Type B pancreatic cell (in vitro differentiated cells): Measurements from ENCODE around the gene DCTN3. TPM values are rescaled to one million over a fixed set of nuclear protein-coding genes. Genes with fewer than 3 reads are reported as not detected.

Experiments
- DNase-seq: peaks from one replicate; pipeline ENCODE4 v3.0.0; 2021; ENCODE audit warnings: mixed read lengths; ENCODE audit not compliant: unreplicated experiment; ENCODE audit errors: extremely low spot score
- H3K27ac Mint-ChIP-seq: 2 replicates; pipeline ENCODE4 v1.8.0; 2021; ENCODE audit warnings: mild to moderate bottlenecking, mixed read lengths
- H3K27me3 Mint-ChIP-seq: 2 replicates; pipeline ENCODE4 v1.8.0; 2021; ENCODE audit warnings: mixed read lengths
- H3K36me3 Mint-ChIP-seq: 2 replicates; pipeline ENCODE4 v1.8.0; 2021; ENCODE audit warnings: mixed read lengths
- H3K4me1 Mint-ChIP-seq: one replicate; pipeline ENCODE4 v1.8.0; 2021; ENCODE audit warnings: mixed read lengths; ENCODE audit not compliant: unreplicated experiment
- H3K4me3 Mint-ChIP-seq: 2 replicates; pipeline ENCODE4 v1.8.0; 2021; ENCODE audit warnings: mild to moderate bottlenecking, mixed read lengths
- H3K9me3 Mint-ChIP-seq: 2 replicates; pipeline ENCODE4 v1.8.0; 2021; ENCODE audit warnings: mixed read lengths
- CTCF ChIP-seq: fragments of 200-600 bp; sonication (generic); conservative IDR thresholded peaks from 2 replicates; pipeline ENCODE4 v1.5.0; 2021; ENCODE audit warnings: antibody characterized with exemption, mild to moderate bottlenecking
- total RNA-seq: library from RNA; stranded (reverse); gene quantifications from 2 replicates; pipeline ENCODE4 v1.2.1, GENCODE V29; 2021; ENCODE audit warnings: low replicate concordance

Gene DCTN3
- total RNA-seq, 1 donor from 2014 or later, result 93.4 TPM

- H3K4me3 Mint-ChIP-seq, result peak overlapping the region; percentile 93
- TF ChIP-seq CTCF, result no peak
- peaks cover 23% of the 10 kb centered on the region for H3K4me1 Mint-ChIP-seq
- H3K27me3 Mint-ChIP-seq, result no peaks in the 10 kb centered on the region
- DNase-seq, result no peak
- H3K9me3 Mint-ChIP-seq, result no peaks in the 10 kb centered on the region
- peaks cover 3% of the 10 kb centered on the region for H3K36me3 Mint-ChIP-seq
- peak overlapping the region; percentile 59 for H3K27ac Mint-ChIP-seq
Observed at GRCh38 chr9:34610434-34611206, 9.7 kb downstream of the DCTN3 start.

- no peak overlapping the region for H3K4me3 Mint-ChIP-seq
- peaks cover 10% of the 10 kb centered on the region for H3K27me3 Mint-ChIP-seq
- no peaks in the 10 kb centered on the region for H3K36me3 Mint-ChIP-seq
- TF ChIP-seq CTCF, result no peak
- no peaks in the 10 kb centered on the region for H3K9me3 Mint-ChIP-seq
- H3K4me1 Mint-ChIP-seq, result peaks cover 11% of the 10 kb centered on the region
- H3K27ac Mint-ChIP-seq, result no peak overlapping the region
- DNase-seq, result no peak
Observed at GRCh38 chr9:34607331-34607730, 13.0 kb downstream of the DCTN3 start.

- no peak for TF ChIP-seq CTCF
Observed at GRCh38 chr9:34606905-34607304, 13.4 kb downstream of the DCTN3 start.

GRCh38 chr9:34606190-34606589, 14.1 kb downstream of the DCTN3 start:
- H3K36me3 Mint-ChIP-seq, result no peaks in the 10 kb centered on the region
- no peak for DNase-seq
- no peak for TF ChIP-seq CTCF
- no peak overlapping the region for H3K4me3 Mint-ChIP-seq
- H3K9me3 Mint-ChIP-seq, result no peaks in the 10 kb centered on the region
- no peak overlapping the region for H3K27ac Mint-ChIP-seq
- H3K27me3 Mint-ChIP-seq, result peaks cover 16% of the 10 kb centered on the region
- H3K4me1 Mint-ChIP-seq, result peaks cover 11% of the 10 kb centered on the region

More at GRCh38 chr9:34606905-34607304, 13.4 kb downstream of the DCTN3 start:
- Mint-ChIP-seq H3K27me3 (peaks cover 10% of the 10 kb centered on the region), H3K4me3 (no peak overlapping the region), H3K36me3 (no peaks in the 10 kb centered on the region), H3K9me3 (no peaks in the 10 kb centered on the region), H3K4me1 (peaks cover 11% of the 10 kb centered on the region), H3K27ac (no peak overlapping the region)
- no peak for DNase-seq

- Mint-ChIP-seq H3K9me3 (no peaks in the 10 kb centered on the region), H3K27me3 (peaks cover 21% of the 10 kb centered on the region), H3K4me3 (no peak overlapping the region), H3K27ac (no peak overlapping the region), H3K36me3 (no peaks in the 10 kb centered on the region), H3K4me1 (peaks cover 4% of the 10 kb centered on the region)
- peak; percentile 97 for TF ChIP-seq CTCF
- DNase-seq, result peak; percentile 90
Observed at GRCh38 chr9:34603610-34604231, 16.6 kb downstream of the DCTN3 start.
